ENCODE results near the gene RGS3.

DNA sequence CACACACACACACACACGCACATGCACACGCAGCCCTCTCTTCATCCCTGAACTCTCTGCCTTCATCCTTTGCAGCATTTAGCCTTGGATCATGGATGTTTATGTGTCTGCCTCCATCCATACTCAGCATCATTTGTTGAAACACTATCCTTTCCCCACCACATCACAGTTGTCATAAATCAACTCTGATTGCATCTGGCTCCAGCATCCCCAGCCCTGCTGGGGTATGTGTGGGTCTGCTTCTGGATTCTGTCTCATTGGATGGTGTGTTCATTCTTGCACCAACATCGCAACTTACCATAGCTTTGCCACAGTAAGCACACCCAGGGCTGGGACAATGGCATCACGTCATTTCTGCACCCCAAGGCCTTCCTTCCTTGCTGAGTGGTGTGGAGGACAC lies 175.4 kb downstream of the RGS3 start:
- TF ChIP-seq EZH2 (IDR thresholded peaks at IDR 0.05; ENCODE audit: insufficient read depth, low read length) = no peak
- TF ChIP-seq, protein P1, sequence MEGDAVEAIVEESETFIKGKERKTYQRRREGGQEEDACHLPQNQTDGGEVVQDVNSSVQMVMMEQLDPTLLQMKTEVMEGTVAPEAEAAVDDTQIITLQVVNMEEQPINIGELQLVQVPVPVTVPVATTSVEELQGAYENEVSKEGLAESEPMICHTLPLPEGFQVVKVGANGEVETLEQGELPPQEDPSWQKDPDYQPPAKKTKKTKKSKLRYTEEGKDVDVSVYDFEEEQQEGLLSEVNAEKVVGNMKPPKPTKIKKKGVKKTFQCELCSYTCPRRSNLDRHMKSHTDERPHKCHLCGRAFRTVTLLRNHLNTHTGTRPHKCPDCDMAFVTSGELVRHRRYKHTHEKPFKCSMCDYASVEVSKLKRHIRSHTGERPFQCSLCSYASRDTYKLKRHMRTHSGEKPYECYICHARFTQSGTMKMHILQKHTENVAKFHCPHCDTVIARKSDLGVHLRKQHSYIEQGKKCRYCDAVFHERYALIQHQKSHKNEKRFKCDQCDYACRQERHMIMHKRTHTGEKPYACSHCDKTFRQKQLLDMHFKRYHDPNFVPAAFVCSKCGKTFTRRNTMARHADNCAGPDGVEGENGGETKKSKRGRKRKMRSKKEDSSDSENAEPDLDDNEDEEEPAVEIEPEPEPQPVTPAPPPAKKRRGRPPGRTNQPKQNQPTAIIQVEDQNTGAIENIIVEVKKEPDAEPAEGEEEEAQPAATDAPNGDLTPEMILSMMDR (IDR thresholded peaks at IDR 0.05; ENCODE audit: insufficient read depth, low read depth, low read length) = no peak

Measured in astrocyte (in vitro differentiated cells and primary cell).